Adrenal gland (tissue), 12 donors: Measurements from ENCODE around the gene NAPB. TPM values are rescaled to one million over a fixed set of nuclear protein-coding genes. Genes with fewer than 3 reads are reported as not detected.

Experiments
- DNase-seq, 7 donors: peaks; one replicate each; pipeline ENCODE4 v3.0.0-alpha.2; 2019 to 2020
- H3K27ac ChIP-seq, 5 donors: fragments of 200-600 bp; sonication (generic) in 4 of 5; 1 replicate in 3 of 5; 2 replicates in 2 of 5; pipeline versions ENCODE4 v1.5.1 to v1.8.0; 2016 to 2020; ENCODE audit warnings: mild to moderate bottlenecking in 1 of 5
- H3K27me3 ChIP-seq: fragments of 200-600 bp; 2 replicates; pipeline ENCODE4 v1.8.0; 2021
- H3K36me3 ChIP-seq, 2 donors: fragments of 200-600 bp; replicated peaks in 1 of 2; 1 replicate in 1 of 2; 2 replicates in 1 of 2; pipeline versions ENCODE4 v1.5.1 to v1.8.0; 2018 to 2022
- H3K4me1 ChIP-seq, 2 donors: fragments of 200-600 bp; replicated peaks in 1 of 2; 1 replicate in 1 of 2; 2 replicates in 1 of 2; pipeline versions ENCODE4 v1.5.1 to v1.8.0; 2018 to 2021
- H3K4me3 ChIP-seq, 4 donors: fragments of 200-600 bp; sonication (generic) in 3 of 4; one replicate each; pipeline ENCODE4 v1.5.1; 2016 to 2018
- H3K9me3 ChIP-seq, 3 donors: fragments of 200-600 bp; sonication (generic) in 1 of 3; replicated peaks in 1 of 3; 1 replicate in 2 of 3; 2 replicates in 1 of 3; pipeline versions ENCODE4 v1.5.1 to v1.8.0; 2016 to 2021
- POLR2A ChIP-seq, 2 donors: fragments of 450-650 bp; IDR thresholded peaks; one replicate each; pipeline ENCODE4 v1.6.1; 2017; ENCODE audit warnings: antibody characterized with exemption in 2 of 2, mild to moderate bottlenecking in 2 of 2, moderate library complexity in 1 of 2
- WGBS, 4 donors: extraction: QIAGEN DNeasy Blood & Tissue Kit in 2 of 4; methylation state at CpG; one replicate each; pipeline versions ENCODE4 v1.1.5 to v1.1.7; 2013 to 2017; 5-methylcytosine and 5-hydroxymethylcytosine counted together
- intact Hi-C, 2 donors: fragments of 100-400 bp; cut with DNase I; formaldehyde crosslinking; loops; one replicate each; pipeline versions ENCODE4 v1.14.1 to v1.15.0; 2022 to 2023
- polyA plus RNA-seq, 3 donors: library from polyadenylated mRNA; stranded (reverse); fragments of 200-250 nt in 2 of 3; fragments of 350-450 nt in 1 of 3; fragmentation: Illumina TruSeq in 1 of 3; extraction: RNeasy Lipid Tissue Mini Kit (QIAGEN cat#74804) in 1 of 3; gene quantifications; one replicate each; pipeline ENCODE4 v1.2.3, GENCODE V29; 2013 to 2014
- total RNA-seq, 9 donors: library from RNA; depleted of rRNA in 4 of 9; stranded (reverse); fragments of >200 nt in 4 of 9; fragments of 120-200 nt in 1 of 9; fragmentation: NEBNext Ultra II Directional in 1 of 9; extraction: Animal tissue kit (Norgen Biotek cat#: 25700) in 1 of 9; gene quantifications; one replicate each; pipeline versions ENCODE4 v1.1.0 to v1.2.4, GENCODE V29; 2013 to 2023
- TF ChIP-seq, protein P1 (sequence below), 6 experiments: fragments of 450-650 bp in 4 of 6; fragments of 200-600 bp in 2 of 6; sonication (generic) in 1 of 6; IDR thresholded peaks; 1 replicate in 5 of 6; 2 replicates in 1 of 6; pipeline versions ENCODE4 v1.5.1 to v1.8.0; 2016 to 2021; ENCODE audit warnings: antibody characterized with exemption in 6 of 6, mild to moderate bottlenecking in 2 of 6, moderate library complexity in 1 of 6
- donor health status: healthy with polysubstance abuse.
- donor health status: Bipolar disorder and iron deficiency.
- donor health status: DM: yes; HTN: yes; CAD: no.
- donor health status: DM: no; HTN: no; CAD: no.
- donor health status: DM: no; HTN: no; CAD: no.
- donor health status: DM: yes; HTN: yes; CAD: no.

Gene NAPB
- total and polyA plus RNA-seq, 12 donors = 11.8 to 27.5 (median 20.2) TPM

DNA sequence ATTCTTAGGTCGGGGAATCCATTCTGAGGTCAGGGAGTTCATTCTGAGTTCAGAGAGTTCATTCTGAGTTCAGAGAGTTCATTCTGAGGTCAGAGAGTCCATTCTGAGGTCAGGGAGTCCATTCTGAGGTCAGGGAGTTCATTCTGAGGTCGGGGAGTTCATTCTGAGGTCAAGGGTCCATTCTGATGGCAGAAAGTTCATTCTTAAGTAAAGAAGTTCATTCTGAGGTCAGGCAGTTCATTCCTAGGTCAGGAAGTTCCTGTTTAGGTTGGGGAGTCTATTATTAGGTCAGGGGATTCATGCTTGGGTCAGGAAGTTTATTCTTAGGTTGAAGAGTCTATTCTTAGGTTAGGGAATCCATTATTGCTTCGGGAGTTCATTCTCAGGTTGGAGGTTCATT is 87.2 kb downstream of the NAPB start:
- Histone ChIP-seq H3K4me3 (no peak overlapping the region), H3K9me3 (no peaks in the 10 kb centered on the region), H3K27me3 (no peaks in the 10 kb centered on the region), H3K4me1 (no peaks in the 10 kb centered on the region), H3K36me3 (no peaks in the 10 kb centered on the region), H3K27ac (no peak overlapping the region)
- DNase-seq = no peak
- 56 to 63% (median 61%) methylated on average over 3 of the region's 3 CpGs for WGBS, 4 donors
- TF ChIP-seq POLR2A (IDR thresholded peaks at IDR 0.05) = no peak
- TF ChIP-seq, protein P1, sequence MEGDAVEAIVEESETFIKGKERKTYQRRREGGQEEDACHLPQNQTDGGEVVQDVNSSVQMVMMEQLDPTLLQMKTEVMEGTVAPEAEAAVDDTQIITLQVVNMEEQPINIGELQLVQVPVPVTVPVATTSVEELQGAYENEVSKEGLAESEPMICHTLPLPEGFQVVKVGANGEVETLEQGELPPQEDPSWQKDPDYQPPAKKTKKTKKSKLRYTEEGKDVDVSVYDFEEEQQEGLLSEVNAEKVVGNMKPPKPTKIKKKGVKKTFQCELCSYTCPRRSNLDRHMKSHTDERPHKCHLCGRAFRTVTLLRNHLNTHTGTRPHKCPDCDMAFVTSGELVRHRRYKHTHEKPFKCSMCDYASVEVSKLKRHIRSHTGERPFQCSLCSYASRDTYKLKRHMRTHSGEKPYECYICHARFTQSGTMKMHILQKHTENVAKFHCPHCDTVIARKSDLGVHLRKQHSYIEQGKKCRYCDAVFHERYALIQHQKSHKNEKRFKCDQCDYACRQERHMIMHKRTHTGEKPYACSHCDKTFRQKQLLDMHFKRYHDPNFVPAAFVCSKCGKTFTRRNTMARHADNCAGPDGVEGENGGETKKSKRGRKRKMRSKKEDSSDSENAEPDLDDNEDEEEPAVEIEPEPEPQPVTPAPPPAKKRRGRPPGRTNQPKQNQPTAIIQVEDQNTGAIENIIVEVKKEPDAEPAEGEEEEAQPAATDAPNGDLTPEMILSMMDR (IDR thresholded peaks at IDR 0.05) = no peak
- intact Hi-C loops = no loop called here

DNA sequence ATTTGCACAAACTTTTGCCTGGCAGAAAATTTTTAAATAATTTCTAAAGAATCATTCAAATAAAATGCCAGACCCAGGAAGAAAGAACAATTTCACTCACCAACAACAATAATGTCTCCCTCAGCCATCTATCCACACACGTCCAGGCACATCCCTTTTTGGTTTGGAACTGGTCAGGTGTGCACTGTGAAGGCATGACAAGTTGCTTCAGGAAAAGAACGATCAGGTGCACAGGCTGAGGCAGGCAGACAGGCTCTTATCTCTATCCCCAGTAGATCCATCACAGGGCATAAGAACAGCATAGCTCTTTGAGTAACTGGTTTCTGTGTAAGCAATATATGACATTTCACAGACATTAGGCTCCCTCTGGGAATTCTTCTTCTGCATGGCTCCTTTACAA is 88.8 kb downstream of the NAPB start:
- Histone ChIP-seq H3K27me3 (no peaks in the 10 kb centered on the region), H3K9me3 (no peaks in the 10 kb centered on the region), H3K4me1 (no peaks in the 10 kb centered on the region), H3K4me3 (no peak overlapping the region), H3K27ac (no peak overlapping the region), H3K36me3 (no peaks in the 10 kb centered on the region)
- 56 to 72% (median 62%) methylated on average over 2 of the region's 2 CpGs for WGBS, 4 donors
- intact Hi-C loops = no loop called here
- TF ChIP-seq POLR2A (IDR thresholded peaks at IDR 0.05) = no peak
- TF ChIP-seq, protein P1 (IDR thresholded peaks at IDR 0.05) = no peak
- DNase-seq = no peak

DNA sequence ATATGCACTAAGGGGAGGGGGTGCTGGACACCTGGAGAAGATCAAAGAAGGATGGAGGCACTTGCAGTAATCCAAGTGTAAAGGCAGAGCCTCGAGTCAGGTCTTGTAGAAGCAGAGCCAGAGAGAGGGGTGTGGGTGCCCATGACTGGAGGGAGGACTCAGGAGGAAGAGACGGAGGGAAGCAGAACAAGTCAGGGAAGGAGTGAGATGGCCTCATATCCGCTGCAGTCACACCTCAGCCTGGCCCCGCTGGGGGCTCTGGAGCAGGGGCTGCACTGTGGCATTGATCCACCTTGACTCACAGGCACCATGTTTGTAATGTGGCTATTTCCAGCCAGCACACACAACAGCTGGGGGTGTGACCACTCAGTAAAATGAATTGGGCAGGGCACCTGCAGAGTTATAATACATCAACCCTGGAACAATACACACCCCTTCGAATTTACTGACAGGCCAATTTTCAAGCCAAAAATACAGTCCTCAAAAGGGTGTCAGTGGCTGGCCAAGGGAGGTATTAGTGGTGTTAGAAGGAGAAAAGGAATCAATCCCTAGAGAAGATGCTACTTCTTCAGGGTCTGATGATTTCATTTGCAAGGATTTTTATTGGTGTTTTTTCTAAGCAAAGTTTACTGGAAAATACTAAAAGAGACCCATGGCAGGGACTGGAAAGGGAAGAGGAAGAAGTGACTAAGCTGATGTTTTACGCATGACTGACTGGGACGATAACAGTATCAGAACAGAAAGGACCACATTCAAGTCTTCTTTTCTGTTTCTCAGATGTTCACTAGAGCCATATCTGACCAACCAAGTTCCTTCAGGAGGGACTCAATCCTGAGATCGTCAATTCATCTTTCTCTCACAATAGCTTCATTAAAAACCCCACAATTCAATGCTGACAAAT is 89.6 kb downstream of the NAPB start:
- H3K4me3 ChIP-seq = no peak overlapping the region
- no peaks in the 10 kb centered on the region for H3K27me3 ChIP-seq
- no peaks in the 10 kb centered on the region for H3K4me1 ChIP-seq
- 71 to 82% (median 73%) methylated on average over 8 of the region's 8 CpGs for WGBS, 4 donors
- H3K9me3 ChIP-seq = no peaks in the 10 kb centered on the region
- intact Hi-C loops = no loop called here
- DNase-seq = no peak
- H3K27ac ChIP-seq = no peak overlapping the region
- TF ChIP-seq, protein P1 (IDR thresholded peaks at IDR 0.05) = no peak
- TF ChIP-seq POLR2A (IDR thresholded peaks at IDR 0.05) = no peak
- H3K36me3 ChIP-seq = no peaks in the 10 kb centered on the region

DNA sequence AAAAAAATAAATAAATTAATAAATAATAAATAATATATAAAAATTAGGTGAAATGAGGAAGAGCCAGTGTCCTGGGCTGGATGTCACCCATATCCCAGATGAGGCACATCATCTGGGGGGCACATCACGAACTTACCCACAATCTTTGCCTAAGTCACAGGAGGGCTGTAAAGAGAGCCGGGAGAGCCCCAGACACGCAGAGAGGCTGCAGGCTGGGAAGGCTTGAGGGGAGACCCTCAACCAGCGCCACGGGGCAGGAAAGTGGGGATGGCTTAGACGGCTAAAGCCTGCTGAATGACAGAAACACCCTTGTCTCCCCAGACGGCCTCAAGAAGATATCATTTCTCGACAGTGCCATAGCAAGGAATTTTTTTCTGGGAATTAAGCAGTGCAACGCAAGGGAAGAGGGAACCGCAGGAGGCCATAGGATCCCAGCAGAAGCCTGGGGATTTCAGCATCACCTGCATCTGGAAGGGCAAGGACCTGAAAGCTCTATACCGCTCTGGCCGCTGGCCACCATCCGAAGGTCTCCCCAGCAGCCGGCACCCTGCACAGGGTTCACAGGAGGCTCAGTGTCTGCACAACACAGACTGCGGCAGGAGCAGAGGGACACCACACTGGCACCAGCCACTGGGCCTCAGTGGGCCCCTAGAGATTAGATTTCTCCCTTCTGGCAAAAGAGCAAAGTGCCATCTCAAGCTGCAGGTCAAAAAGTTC is 93.5 kb downstream of the NAPB start:
- H3K9me3 ChIP-seq = no peaks in the 10 kb centered on the region
- WGBS, 4 donors = 89 to 91% (median 90%) methylated on average over 11 to 15 of the region's 15 CpGs
- no peak for DNase-seq
- no peaks in the 10 kb centered on the region for H3K36me3 ChIP-seq
- no peak overlapping the region for H3K4me3 ChIP-seq
- TF ChIP-seq, protein P1 (IDR thresholded peaks at IDR 0.05) = no peak
- no peak for TF ChIP-seq POLR2A (IDR thresholded peaks at IDR 0.05)
- intact Hi-C loops = no loop called here
- H3K27me3 ChIP-seq = no peaks in the 10 kb centered on the region
- no peak overlapping the region for H3K27ac ChIP-seq
- H3K4me1 ChIP-seq = no peaks in the 10 kb centered on the region
